ENCODE results near the gene TTC23.

- TF ChIP-seq, protein P1, sequence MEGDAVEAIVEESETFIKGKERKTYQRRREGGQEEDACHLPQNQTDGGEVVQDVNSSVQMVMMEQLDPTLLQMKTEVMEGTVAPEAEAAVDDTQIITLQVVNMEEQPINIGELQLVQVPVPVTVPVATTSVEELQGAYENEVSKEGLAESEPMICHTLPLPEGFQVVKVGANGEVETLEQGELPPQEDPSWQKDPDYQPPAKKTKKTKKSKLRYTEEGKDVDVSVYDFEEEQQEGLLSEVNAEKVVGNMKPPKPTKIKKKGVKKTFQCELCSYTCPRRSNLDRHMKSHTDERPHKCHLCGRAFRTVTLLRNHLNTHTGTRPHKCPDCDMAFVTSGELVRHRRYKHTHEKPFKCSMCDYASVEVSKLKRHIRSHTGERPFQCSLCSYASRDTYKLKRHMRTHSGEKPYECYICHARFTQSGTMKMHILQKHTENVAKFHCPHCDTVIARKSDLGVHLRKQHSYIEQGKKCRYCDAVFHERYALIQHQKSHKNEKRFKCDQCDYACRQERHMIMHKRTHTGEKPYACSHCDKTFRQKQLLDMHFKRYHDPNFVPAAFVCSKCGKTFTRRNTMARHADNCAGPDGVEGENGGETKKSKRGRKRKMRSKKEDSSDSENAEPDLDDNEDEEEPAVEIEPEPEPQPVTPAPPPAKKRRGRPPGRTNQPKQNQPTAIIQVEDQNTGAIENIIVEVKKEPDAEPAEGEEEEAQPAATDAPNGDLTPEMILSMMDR (IDR thresholded peaks at IDR 0.05; ENCODE audit: insufficient read depth, low read length), result no peak
- TF ChIP-seq, protein P2, sequence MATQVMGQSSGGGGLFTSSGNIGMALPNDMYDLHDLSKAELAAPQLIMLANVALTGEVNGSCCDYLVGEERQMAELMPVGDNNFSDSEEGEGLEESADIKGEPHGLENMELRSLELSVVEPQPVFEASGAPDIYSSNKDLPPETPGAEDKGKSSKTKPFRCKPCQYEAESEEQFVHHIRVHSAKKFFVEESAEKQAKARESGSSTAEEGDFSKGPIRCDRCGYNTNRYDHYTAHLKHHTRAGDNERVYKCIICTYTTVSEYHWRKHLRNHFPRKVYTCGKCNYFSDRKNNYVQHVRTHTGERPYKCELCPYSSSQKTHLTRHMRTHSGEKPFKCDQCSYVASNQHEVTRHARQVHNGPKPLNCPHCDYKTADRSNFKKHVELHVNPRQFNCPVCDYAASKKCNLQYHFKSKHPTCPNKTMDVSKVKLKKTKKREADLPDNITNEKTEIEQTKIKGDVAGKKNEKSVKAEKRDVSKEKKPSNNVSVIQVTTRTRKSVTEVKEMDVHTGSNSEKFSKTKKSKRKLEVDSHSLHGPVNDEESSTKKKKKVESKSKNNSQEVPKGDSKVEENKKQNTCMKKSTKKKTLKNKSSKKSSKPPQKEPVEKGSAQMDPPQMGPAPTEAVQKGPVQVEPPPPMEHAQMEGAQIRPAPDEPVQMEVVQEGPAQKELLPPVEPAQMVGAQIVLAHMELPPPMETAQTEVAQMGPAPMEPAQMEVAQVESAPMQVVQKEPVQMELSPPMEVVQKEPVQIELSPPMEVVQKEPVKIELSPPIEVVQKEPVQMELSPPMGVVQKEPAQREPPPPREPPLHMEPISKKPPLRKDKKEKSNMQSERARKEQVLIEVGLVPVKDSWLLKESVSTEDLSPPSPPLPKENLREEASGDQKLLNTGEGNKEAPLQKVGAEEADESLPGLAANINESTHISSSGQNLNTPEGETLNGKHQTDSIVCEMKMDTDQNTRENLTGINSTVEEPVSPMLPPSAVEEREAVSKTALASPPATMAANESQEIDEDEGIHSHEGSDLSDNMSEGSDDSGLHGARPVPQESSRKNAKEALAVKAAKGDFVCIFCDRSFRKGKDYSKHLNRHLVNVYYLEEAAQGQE (IDR thresholded peaks at IDR 0.05; ENCODE audit: insufficient replicate concordance, low read depth), result no peak
Measured at GRCh38 chr15:99104788-99105513, 144.4 kb downstream of the TTC23 start, which contains the start of gene SYNM.
